Caco-2 (cell line): ENCODE data around the gene SLC10A7. TPM values are rescaled to one million over a fixed set of nuclear protein-coding genes. Genes with fewer than 3 reads are reported as not detected.

ENCODE experiments used
- BruUV-seq: library from RNA; stranded (reverse); fragments of 400-500 nt; replicated peaks from 2 replicates; lab custom pipeline; 2021; lab: Mats Ljungman, UMichigan
- CTCF ChIA-PET: fragments of 300-600 bp; sonication (Branson Sonifier 250); formaldehyde crosslinking; loops from one replicate; lab custom pipeline; 2022; ENCODE audit warnings: antibody characterized with exemption; lab: Charles Lee
- POLR2A ChIA-PET: fragments of 300-600 bp; sonication (Branson Sonifier 250); formaldehyde crosslinking; loops from one replicate; lab custom pipeline; 2022; ENCODE audit warnings: antibody characterized with exemption; lab: Charles Lee
- DNase-seq, 2 experiments: peaks; one replicate each; pipeline versions ENCODE4 v3.0.0 to v3.0.0-alpha.2; 2020 to 2022
- H3K27me3 ChIP-seq: replicated peaks from 2 replicates; pipeline ENCODE4 v1.6.0; 2011; ENCODE audit warnings: low read length; ENCODE audit not compliant: control insufficient read depth, insufficient read depth
- H3K36me3 ChIP-seq: 2 replicates; pipeline ENCODE4 v1.5.1; 2011; ENCODE audit warnings: low read length; ENCODE audit not compliant: control insufficient read depth, insufficient read depth
- H3K4me1 ChIP-seq: fragments of 250-450 bp; sonication (Bioruptor Pico); 2 replicates; pipeline ENCODE4 v1.5.1; 2020; ENCODE audit warnings: mild to moderate bottlenecking
- H3K4me3 ChIP-seq: 2 replicates; pipeline ENCODE4 v1.5.1; 2011; ENCODE audit warnings: low read depth, mild to moderate bottlenecking, control low read depth, low read length
- H3K9me3 ChIP-seq: fragments of 250-450 bp; sonication (Bioruptor Pico); 2 replicates; pipeline ENCODE4 v1.5.1; 2020; ENCODE audit warnings: mild to moderate bottlenecking, moderate library complexity
- H3K27ac Mint-ChIP-seq: one replicate; pipeline ENCODE4 v1.8.0; 2022; ENCODE audit warnings: mixed read lengths; ENCODE audit not compliant: unreplicated experiment
- H3K27me3 Mint-ChIP-seq: one replicate; pipeline ENCODE4 v1.8.0; 2022; ENCODE audit warnings: mixed read lengths; ENCODE audit not compliant: insufficient read depth, unreplicated experiment
- H3K36me3 Mint-ChIP-seq: one replicate; pipeline ENCODE4 v1.8.0; 2022; ENCODE audit warnings: mild to moderate bottlenecking, mixed read lengths; ENCODE audit not compliant: insufficient read depth, unreplicated experiment
- H3K4me1 Mint-ChIP-seq: one replicate; pipeline ENCODE4 v1.8.0; 2022; ENCODE audit warnings: low read depth, mixed read lengths; ENCODE audit not compliant: unreplicated experiment
- H3K4me3 Mint-ChIP-seq: one replicate; pipeline ENCODE4 v1.8.0; 2022; ENCODE audit warnings: mild to moderate bottlenecking, moderate library complexity, mixed read lengths; ENCODE audit not compliant: unreplicated experiment
- H3K9me3 Mint-ChIP-seq: one replicate; pipeline ENCODE4 v1.8.0; 2022; ENCODE audit warnings: mixed read lengths; ENCODE audit not compliant: unreplicated experiment
- intact Hi-C: fragments of 100-400 bp; cut with micrococcal nuclease; formaldehyde crosslinking; loops from one replicate; pipeline ENCODE4 v1.10.0; 2022; ENCODE audit not compliant: unreplicated experiment
- total RNA-seq: library from RNA; stranded (reverse); gene quantifications from 2 replicates; pipeline ENCODE4 v1.2.3, GENCODE V29; 2022
- TF ChIP-seq, protein P1 (sequence below), 2 experiments: fragments of 200-600 bp in 1 of 2; IDR thresholded peaks; 1 replicate in 1 of 2; 2 replicates in 1 of 2; pipeline versions ENCODE4 v1.5.1 to v1.8.0; 2011 to 2022; ENCODE audit warnings: antibody characterized with exemption in 1 of 2, control low read depth in 1 of 2, inconsistent platforms in 1 of 2, low read depth in 1 of 2, low read length in 1 of 2, mild to moderate bottlenecking in 1 of 2, moderate library complexity in 1 of 2; ENCODE audit not compliant: insufficient read depth in 1 of 2, severe bottlenecking in 1 of 2, unreplicated experiment in 1 of 2

The SLC10A7 gene
- total RNA-seq, 1 experiment from 2014 or later: 12.1 TPM

DNA sequence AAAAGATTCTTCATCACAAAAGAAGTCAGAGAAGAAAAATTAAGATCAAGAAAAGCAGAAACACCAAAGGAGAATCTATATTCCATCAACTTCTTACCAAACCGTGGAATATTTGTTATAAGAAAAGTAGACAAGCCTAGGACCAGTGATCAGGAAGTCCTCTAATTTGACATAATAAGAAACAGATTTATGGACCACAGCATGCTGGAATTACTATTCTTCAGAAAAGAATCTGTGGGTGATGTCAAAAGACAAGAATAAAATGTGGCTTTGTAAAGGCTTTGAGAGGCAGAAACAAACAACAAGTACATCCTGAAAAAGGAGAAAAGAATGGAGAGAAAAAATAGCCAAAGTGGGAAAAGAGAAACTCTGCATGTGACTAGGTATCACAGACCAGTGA is 123.3 kb downstream of the SLC10A7 start:
- no peak overlapping the region for H3K4me3 Mint-ChIP-seq
- H3K4me1 Mint-ChIP-seq: no peaks in the 10 kb centered on the region
- no peaks in the 10 kb centered on the region for H3K36me3 Mint-ChIP-seq
- no peak overlapping the region for H3K4me3 ChIP-seq
- H3K27me3 ChIP-seq: no peaks in the 10 kb centered on the region
- H3K36me3 ChIP-seq: no peaks in the 10 kb centered on the region
- POLR2A ChIA-PET: no interaction called here
- no peaks in the 10 kb centered on the region for H3K4me1 ChIP-seq
- H3K9me3 ChIP-seq: no peaks in the 10 kb centered on the region
- DNase-seq: no peak
- CTCF ChIA-PET: no interaction called here
- no peak overlapping the region for H3K27ac Mint-ChIP-seq
- no peaks in the 10 kb centered on the region for H3K9me3 Mint-ChIP-seq
- BruUV-seq: no TSS peak
- TF ChIP-seq, protein P1, sequence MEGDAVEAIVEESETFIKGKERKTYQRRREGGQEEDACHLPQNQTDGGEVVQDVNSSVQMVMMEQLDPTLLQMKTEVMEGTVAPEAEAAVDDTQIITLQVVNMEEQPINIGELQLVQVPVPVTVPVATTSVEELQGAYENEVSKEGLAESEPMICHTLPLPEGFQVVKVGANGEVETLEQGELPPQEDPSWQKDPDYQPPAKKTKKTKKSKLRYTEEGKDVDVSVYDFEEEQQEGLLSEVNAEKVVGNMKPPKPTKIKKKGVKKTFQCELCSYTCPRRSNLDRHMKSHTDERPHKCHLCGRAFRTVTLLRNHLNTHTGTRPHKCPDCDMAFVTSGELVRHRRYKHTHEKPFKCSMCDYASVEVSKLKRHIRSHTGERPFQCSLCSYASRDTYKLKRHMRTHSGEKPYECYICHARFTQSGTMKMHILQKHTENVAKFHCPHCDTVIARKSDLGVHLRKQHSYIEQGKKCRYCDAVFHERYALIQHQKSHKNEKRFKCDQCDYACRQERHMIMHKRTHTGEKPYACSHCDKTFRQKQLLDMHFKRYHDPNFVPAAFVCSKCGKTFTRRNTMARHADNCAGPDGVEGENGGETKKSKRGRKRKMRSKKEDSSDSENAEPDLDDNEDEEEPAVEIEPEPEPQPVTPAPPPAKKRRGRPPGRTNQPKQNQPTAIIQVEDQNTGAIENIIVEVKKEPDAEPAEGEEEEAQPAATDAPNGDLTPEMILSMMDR (IDR thresholded peaks at IDR 0.05; ENCODE audit: insufficient read depth in 1 of 2, low read depth in 1 of 2, low read length in 1 of 2, severe bottlenecking in 1 of 2, unreplicated experiment in 1 of 2): no peak
- intact Hi-C loops: no loop called here
- no peaks in the 10 kb centered on the region for H3K27me3 Mint-ChIP-seq

DNA sequence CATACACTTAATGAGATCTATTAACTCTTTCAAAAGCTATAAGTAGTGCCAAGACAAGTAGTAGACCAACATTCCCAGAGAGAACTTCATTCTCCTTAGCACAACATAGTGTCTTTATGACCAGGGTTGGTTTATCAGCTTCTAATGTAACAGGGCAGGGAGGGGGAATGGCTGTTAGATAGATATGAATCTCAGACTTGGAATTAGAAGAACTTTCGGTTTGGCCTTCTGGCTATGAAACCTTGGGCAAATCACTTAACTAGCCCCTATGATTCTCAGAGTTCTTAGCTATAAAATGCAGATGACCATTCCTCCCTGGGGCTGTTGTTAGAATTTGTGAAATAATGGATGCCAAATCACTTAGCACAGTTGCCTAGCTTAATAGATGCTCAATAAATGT is 132.2 kb downstream of the SLC10A7 start:
- Mint-ChIP-seq H3K36me3 (no peaks in the 10 kb centered on the region), H3K9me3 (no peaks in the 10 kb centered on the region), H3K4me1 (no peaks in the 10 kb centered on the region), H3K27ac (no peak overlapping the region), H3K4me3 (no peak overlapping the region), H3K27me3 (no peaks in the 10 kb centered on the region)
- POLR2A ChIA-PET: no interaction called here
- no peaks in the 10 kb centered on the region for H3K27me3 ChIP-seq
- no peaks in the 10 kb centered on the region for H3K4me1 ChIP-seq
- no peak overlapping the region for H3K4me3 ChIP-seq
- no TSS peak for BruUV-seq
- H3K9me3 ChIP-seq: no peaks in the 10 kb centered on the region
- CTCF ChIA-PET: no interaction called here
- TF ChIP-seq, protein P1 (IDR thresholded peaks at IDR 0.05; ENCODE audit: insufficient read depth in 1 of 2, low read depth in 1 of 2, low read length in 1 of 2, severe bottlenecking in 1 of 2, unreplicated experiment in 1 of 2): no peak
- no peaks in the 10 kb centered on the region for H3K36me3 ChIP-seq
- no peak for DNase-seq
- intact Hi-C loops: no loop called here

DNA sequence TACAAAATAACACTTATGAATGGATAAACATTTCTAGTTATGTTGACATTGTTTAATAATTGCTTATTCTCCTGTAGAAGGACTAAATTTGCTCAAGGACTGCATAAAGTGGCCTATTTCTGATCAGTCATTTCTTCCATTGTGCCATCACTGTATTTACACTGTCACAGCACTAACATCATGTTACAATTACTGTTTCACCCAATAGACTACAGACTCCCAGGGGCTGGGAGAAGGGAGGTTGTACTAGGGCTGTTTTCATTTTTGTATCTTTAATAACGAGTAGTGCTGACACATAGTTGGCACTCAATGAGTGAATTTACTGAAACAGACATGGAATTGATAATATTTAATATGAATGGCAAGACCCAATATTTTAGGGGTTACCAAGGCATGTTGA is 139.5 kb downstream of the SLC10A7 start:
- H3K4me3 Mint-ChIP-seq: no peak overlapping the region
- H3K4me1 ChIP-seq: no peaks in the 10 kb centered on the region
- POLR2A ChIA-PET: no interaction called here
- no peaks in the 10 kb centered on the region for H3K36me3 Mint-ChIP-seq
- intact Hi-C loops: no loop called here
- no peaks in the 10 kb centered on the region for H3K27me3 Mint-ChIP-seq
- BruUV-seq: no TSS peak
- CTCF ChIA-PET: no interaction called here
- no peaks in the 10 kb centered on the region for H3K36me3 ChIP-seq
- H3K9me3 ChIP-seq: no peaks in the 10 kb centered on the region
- no peak for DNase-seq
- no peak overlapping the region for H3K4me3 ChIP-seq
- H3K9me3 Mint-ChIP-seq: no peaks in the 10 kb centered on the region
- TF ChIP-seq, protein P1 (IDR thresholded peaks at IDR 0.05; ENCODE audit: insufficient read depth in 1 of 2, low read depth in 1 of 2, low read length in 1 of 2, severe bottlenecking in 1 of 2, unreplicated experiment in 1 of 2): no peak
- no peaks in the 10 kb centered on the region for H3K27me3 ChIP-seq
- peaks cover 18% of the 10 kb centered on the region for H3K4me1 Mint-ChIP-seq
- no peak overlapping the region for H3K27ac Mint-ChIP-seq
